Measurements from ENCODE around the gene DOCK10.

- TF ChIP-seq CTCF (IDR thresholded peaks at IDR 0.05) (no peak), POLR2A (IDR thresholded peaks at IDR 0.05) (no peak)
These were observed 47.9 kb downstream of the DOCK10 start for GRCh38 chr2:224994242-224994823.
